GM23338 (cell line): Measurements from ENCODE around the gene ZBTB7B. TPM values are rescaled to one million over a fixed set of nuclear protein-coding genes. Genes with fewer than 3 reads are reported as not detected.

Experiments used
- CREB1 ChIP-seq: fragments of 250-450 bp; sonication (Bioruptor Pico); IDR thresholded peaks from 2 replicates; pipeline ENCODE4 v1.5.0; 2020; ENCODE audit warnings: low read depth, mild to moderate bottlenecking, moderate library complexity
- ETS1 ChIP-seq: IDR thresholded peaks from 2 replicates; pipeline ENCODE4 v1.6.1; 2016; ENCODE audit warnings: antibody characterized with exemption
- EZH2 ChIP-seq: fragments of 200-600 bp; sonication (generic); IDR thresholded peaks from one replicate; pipeline ENCODE4 v1.8.0; 2017; ENCODE audit warnings: antibody characterized with exemption, mild to moderate bottlenecking, low read depth; ENCODE audit not compliant: unreplicated experiment
- EZH2phosphoT487 ChIP-seq: fragments of 200-600 bp; sonication (generic); IDR thresholded peaks from one replicate; pipeline ENCODE4 v1.8.1; 2018; ENCODE audit warnings: antibody characterized with exemption; ENCODE audit not compliant: unreplicated experiment
- JUNB ChIP-seq: IDR thresholded peaks from one replicate; pipeline ENCODE4 v1.6.1; 2016; ENCODE audit warnings: antibody characterized with exemption; ENCODE audit not compliant: unreplicated experiment
- NANOG ChIP-seq: IDR thresholded peaks from 2 replicates; pipeline ENCODE4 v1.6.1; 2016; ENCODE audit warnings: antibody characterized with exemption, borderline replicate concordance
- POLR2AphosphoS5 ChIP-seq: IDR thresholded peaks from 2 replicates; pipeline ENCODE4 v1.6.1; 2016; ENCODE audit warnings: antibody characterized with exemption, low read depth
- STAT1 ChIP-seq: IDR thresholded peaks from one replicate; pipeline ENCODE4 v1.6.1; 2016; ENCODE audit warnings: antibody characterized with exemption; ENCODE audit not compliant: unreplicated experiment
- ZNF114 ChIP-seq: fragments of 250-450 bp; sonication (Bioruptor Pico); IDR thresholded peaks from 2 replicates; pipeline ENCODE4 v1.5.0; 2020; ENCODE audit warnings: mild to moderate bottlenecking, moderate library complexity
- ZNF462 ChIP-seq: fragments of 250-450 bp; sonication (Bioruptor Pico); IDR thresholded peaks from 2 replicates; pipeline ENCODE4 v1.5.0; 2020; ENCODE audit warnings: mild to moderate bottlenecking, moderate library complexity
- polyA plus RNA-seq: library from polyadenylated mRNA; unstranded; fragments of >200 nt; fragmentation: Nextera tagmentation; extraction: Ambion mirVana; gene quantifications from 2 replicates; pipeline ENCODE4 v1.2.1, GENCODE V29; 2016
- total RNA-seq: library from RNA; depleted of rRNA; stranded (reverse); fragments of >200 nt; shearing (Covaris generic); gene quantifications from 2 replicates; pipeline ENCODE4 v1.2.3, GENCODE V29; 2014

The ZBTB7B gene
- total and polyA plus RNA-seq, 2 experiments from 2014 or later = 3.6 to 32.6 TPM

- TF ChIP-seq ZNF462 (CRISPR knock-in tag) (no peak), CREB1 (CRISPR knock-in tag) (0 out of 2 replicates have a peak, but pooled peaks have one; percentile 8), EZH2phosphoT487 (no peak), ETS1 (no peak), POLR2AphosphoS5 (0 out of 2 replicates have a peak, but pooled peaks have one; percentile 15), JUNB (no peak), NANOG (no peak), EZH2 (no peak), STAT1 (no peak), ZNF114 (CRISPR knock-in tag) (no peak)
These were observed 3.6 kb upstream of the ZBTB7B start (continued) for GRCh38 chr1:154998818-154999570.
